ENCODE measurements around the gene HERC2.
"Not testable (repeated sequence)": the region's sequence is repeated elsewhere in the genome, so short reads cannot be mapped to it uniquely, and the experiment has no call there.

GRCh38 chr15:28238296-28238695 lies 83.7 kb downstream of the HERC2 start:
- TF ChIP-seq, protein P1, sequence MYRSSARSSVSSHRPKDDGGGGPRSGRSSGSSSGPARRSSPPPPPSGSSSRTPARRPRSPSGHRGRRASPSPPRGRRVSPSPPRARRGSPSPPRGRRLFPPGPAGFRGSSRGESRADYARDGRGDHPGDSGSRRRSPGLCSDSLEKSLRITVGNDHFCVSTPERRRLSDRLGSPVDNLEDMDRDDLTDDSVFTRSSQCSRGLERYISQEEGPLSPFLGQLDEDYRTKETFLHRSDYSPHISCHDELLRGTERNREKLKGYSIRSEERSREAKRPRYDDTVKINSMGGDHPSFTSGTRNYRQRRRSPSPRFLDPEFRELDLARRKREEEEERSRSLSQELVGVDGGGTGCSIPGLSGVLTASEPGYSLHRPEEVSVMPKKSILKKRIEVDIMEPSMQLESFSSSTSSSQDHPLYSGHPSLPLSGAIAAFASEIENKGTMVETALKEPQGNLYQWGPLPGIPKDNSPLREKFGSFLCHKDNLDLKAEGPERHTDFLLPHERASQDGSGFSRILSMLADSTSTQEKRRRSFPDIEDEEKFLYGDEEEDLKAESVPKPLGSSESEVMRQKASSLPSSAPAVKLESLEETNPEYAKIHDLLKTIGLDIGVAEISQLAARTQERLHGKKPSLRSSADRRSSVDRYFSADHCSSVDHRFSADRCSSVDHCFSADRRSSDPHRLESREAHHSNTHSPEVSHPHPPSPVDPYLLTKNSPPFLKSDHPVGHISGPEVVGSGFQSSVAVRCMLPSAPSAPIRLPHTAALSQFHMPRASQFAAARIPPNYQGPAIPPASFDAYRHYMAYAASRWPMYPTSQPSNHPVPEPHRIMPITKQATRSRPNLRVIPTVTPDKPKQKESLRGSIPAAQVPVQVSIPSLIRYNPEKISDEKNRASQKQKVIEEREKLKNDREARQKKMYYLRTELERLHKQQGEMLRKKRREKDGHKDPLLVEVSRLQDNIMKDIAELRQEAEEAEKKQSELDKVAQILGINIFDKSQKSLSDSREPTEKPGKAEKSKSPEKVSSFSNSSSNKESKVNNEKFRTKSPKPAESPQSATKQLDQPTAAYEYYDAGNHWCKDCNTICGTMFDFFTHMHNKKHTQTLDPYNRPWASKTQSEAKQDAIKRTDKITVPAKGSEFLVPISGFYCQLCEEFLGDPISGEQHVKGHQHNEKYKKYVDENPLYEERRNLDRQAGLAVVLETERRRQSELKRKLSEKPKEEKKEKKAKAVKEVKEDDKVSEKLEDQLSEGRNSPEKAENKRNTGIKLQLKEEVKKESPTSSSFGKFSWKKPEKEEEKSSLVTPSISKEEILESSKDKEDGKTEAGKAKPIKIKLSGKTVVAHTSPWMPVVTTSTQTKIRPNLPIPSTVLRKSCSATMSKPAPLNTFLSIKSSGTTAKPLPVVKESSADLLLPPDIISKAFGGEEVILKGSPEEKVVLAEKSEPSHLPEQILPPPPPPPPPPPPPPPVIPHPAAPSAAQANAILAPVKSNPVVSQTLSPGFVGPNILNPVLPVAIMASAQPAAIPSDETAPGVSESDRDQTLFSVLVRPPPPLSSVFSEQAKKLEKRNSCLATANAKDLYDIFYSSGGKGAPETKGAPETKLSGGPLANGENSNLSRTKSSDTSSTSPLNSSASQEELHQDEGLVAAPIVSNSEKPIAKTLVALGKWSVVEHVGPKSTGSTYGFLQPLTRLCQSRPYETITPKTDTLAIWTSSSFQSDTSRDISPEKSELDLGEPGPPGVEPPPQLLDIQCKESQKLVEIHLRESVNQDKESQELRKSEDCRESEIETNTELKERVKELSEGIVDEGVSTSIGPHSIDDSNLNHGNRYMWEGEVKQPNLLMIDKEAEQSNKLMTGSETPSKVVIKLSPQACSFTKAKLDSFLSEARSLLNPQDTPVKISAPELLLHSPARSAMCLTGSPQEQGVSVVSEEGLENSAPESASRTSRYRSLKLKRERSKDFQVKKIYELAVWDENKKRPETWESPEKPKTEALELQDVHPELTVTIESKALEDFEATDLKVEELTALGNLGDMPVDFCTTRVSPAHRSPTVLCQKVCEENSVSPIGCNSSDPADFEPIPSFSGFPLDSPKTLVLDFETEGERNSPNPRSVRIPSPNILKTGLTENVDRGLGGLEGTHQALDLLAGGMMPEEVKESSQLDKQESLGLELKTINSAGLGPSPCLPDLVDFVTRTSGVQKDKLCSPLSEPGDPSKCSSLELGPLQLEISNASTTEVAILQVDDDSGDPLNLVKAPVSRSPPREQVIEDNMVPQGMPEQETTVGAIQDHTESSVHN (CRISPR knock-in tag; IDR thresholded peaks at IDR 0.05), result not testable (repeated sequence)
- TF ChIP-seq PPARG (CRISPR knock-in tag; conservative IDR thresholded peaks at IDR 0.05); POLR2A (IDR thresholded peaks at IDR 0.05; ENCODE audit: insufficient read depth in 1 of 2, low read depth in 2 of 2, low read length in 2 of 2); SCMH1 (CRISPR knock-in tag; IDR thresholded peaks at IDR 0.05; ENCODE audit: borderline replicate concordance); GABPA (IDR thresholded peaks at IDR 0.05; ENCODE audit: low read depth, low read length); GABPA (CRISPR knock-in tag; IDR thresholded peaks at IDR 0.05; ENCODE audit: low read depth); CTCF (CRISPR knock-in tag; IDR thresholded peaks at IDR 0.05); ZNF580 (CRISPR knock-in tag; IDR thresholded peaks at IDR 0.05; ENCODE audit: borderline replicate concordance, low read depth); YY1 (IDR thresholded peaks at IDR 0.05; ENCODE audit: insufficient read depth, insufficient replicate concordance, low read depth, low read length); EZH2 (conservative IDR thresholded peaks at IDR 0.05; ENCODE audit: low read depth, low read length); ZBTB14 (CRISPR knock-in tag; IDR thresholded peaks at IDR 0.05); POLR2AphosphoS5 (IDR thresholded peaks at IDR 0.05; ENCODE audit: low read depth, low read length); ELF1 (CRISPR knock-in tag; IDR thresholded peaks at IDR 0.05); FLYWCH1 (CRISPR knock-in tag; IDR thresholded peaks at IDR 0.05); ZNF496 (CRISPR knock-in tag; IDR thresholded peaks at IDR 0.05; ENCODE audit: insufficient replicate concordance): not testable (repeated sequence)

All from HepG2 (cell line).